ENCODE results near the gene PRELID2. TPM values are rescaled to one million over a fixed set of nuclear protein-coding genes. Genes with fewer than 3 reads are reported as not detected.

The PRELID2 gene
- total RNA-seq, 4 donors from 2014 or later: 1.1 to 6.7 (median 1.2) TPM; not detected in 1

GRCh38 chr5:145776886-145777285, 58.3 kb downstream of the PRELID2 start:
- no peaks in the 10 kb centered on the region for H3K9me3 ChIP-seq
- no peak for DNase-seq
- TF ChIP-seq POLR2A (IDR thresholded peaks at IDR 0.05): no peak
- no peak for TF ChIP-seq CTCF (IDR thresholded peaks at IDR 0.05 in 4 of 5, conservative IDR thresholded peaks at IDR 0.05 in 1 of 5)
- intact Hi-C loops (cut with DNase I; ENCODE audit: low total_unique reads): no loop called here
- no peaks in the 10 kb centered on the region for H3K4me1 ChIP-seq
- no peak overlapping the region for H3K4me3 ChIP-seq
- in situ Hi-C loops (cut with MboI; ENCODE audit: low sequenced_read_pairs in 4 of 4): no loop called here
- no peaks in the 10 kb centered on the region for H3K27me3 ChIP-seq
- ATAC-seq: no peak
- H3K27ac ChIP-seq: peak overlapping the region in 1 of 4 donors; percentile 14
- no peaks in the 10 kb centered on the region for H3K36me3 ChIP-seq

GRCh38 chr5:145775893-145776444, 59.2 kb downstream of the PRELID2 start:
- no peaks in the 10 kb centered on the region for H3K4me1 ChIP-seq
- peak in 1 of 2 donors; percentile 13 for DNase-seq
- intact Hi-C loops (cut with DNase I; ENCODE audit: low total_unique reads): no loop called here
- H3K27ac ChIP-seq: peak overlapping the region in 2 of 4 donors; percentile 14 to 18
- no peaks in the 10 kb centered on the region for H3K27me3 ChIP-seq
- no peaks in the 10 kb centered on the region for H3K36me3 ChIP-seq
- H3K4me3 ChIP-seq: no peak overlapping the region
- no peaks in the 10 kb centered on the region for H3K9me3 ChIP-seq
- TF ChIP-seq CTCF (IDR thresholded peaks at IDR 0.05 in 4 of 5, conservative IDR thresholded peaks at IDR 0.05 in 1 of 5): no peak
- no peak for TF ChIP-seq POLR2A (IDR thresholded peaks at IDR 0.05)
- in situ Hi-C loops (cut with MboI; ENCODE audit: low sequenced_read_pairs in 4 of 4): no loop called here
- ATAC-seq: peak; percentile 86 to 92

GRCh38 chr5:145775411-145775810, 59.7 kb downstream of the PRELID2 start:
- Histone ChIP-seq H3K27me3 (no peaks in the 10 kb centered on the region), H3K36me3 (no peaks in the 10 kb centered on the region), H3K27ac (peak overlapping the region in 1 of 4 donors; percentile 18), H3K4me1 (no peaks in the 10 kb centered on the region), H3K9me3 (no peaks in the 10 kb centered on the region), H3K4me3 (no peak overlapping the region)
- ATAC-seq: no peak
- no peak for DNase-seq
- in situ Hi-C loops (cut with MboI; ENCODE audit: low sequenced_read_pairs in 4 of 4): no loop called here
- no peak for TF ChIP-seq POLR2A (IDR thresholded peaks at IDR 0.05)
- TF ChIP-seq CTCF (IDR thresholded peaks at IDR 0.05 in 4 of 5, conservative IDR thresholded peaks at IDR 0.05 in 1 of 5): no peak
- intact Hi-C loops (cut with DNase I; ENCODE audit: low total_unique reads): no loop called here

GRCh38 chr5:145774442-145774841, 60.7 kb downstream of the PRELID2 start:
- Histone ChIP-seq H3K36me3 (no peaks in the 10 kb centered on the region), H3K9me3 (no peaks in the 10 kb centered on the region), H3K27me3 (no peaks in the 10 kb centered on the region), H3K4me3 (no peak overlapping the region), H3K27ac (no peak overlapping the region), H3K4me1 (no peaks in the 10 kb centered on the region)
- DNase-seq (no peak), ATAC-seq (no peak)
- in situ Hi-C loops (cut with MboI; ENCODE audit: low sequenced_read_pairs in 4 of 4) (no loop called here), intact Hi-C loops (cut with DNase I; ENCODE audit: low total_unique reads) (no loop called here)
- TF ChIP-seq POLR2A (IDR thresholded peaks at IDR 0.05) (no peak), CTCF (IDR thresholded peaks at IDR 0.05 in 4 of 5, conservative IDR thresholded peaks at IDR 0.05 in 1 of 5) (no peak)

GRCh38 chr5:145772466-145772865, 62.7 kb downstream of the PRELID2 start:
- no peaks in the 10 kb centered on the region for H3K36me3 ChIP-seq
- no peak overlapping the region for H3K4me3 ChIP-seq
- no peaks in the 10 kb centered on the region for H3K27me3 ChIP-seq
- no peak for TF ChIP-seq POLR2A (IDR thresholded peaks at IDR 0.05)
- no peak for TF ChIP-seq CTCF (IDR thresholded peaks at IDR 0.05 in 4 of 5, conservative IDR thresholded peaks at IDR 0.05 in 1 of 5)
- H3K9me3 ChIP-seq: no peaks in the 10 kb centered on the region
- DNase-seq (no peak), ATAC-seq (no peak)
- no peaks in the 10 kb centered on the region for H3K4me1 ChIP-seq
- H3K27ac ChIP-seq: no peak overlapping the region
- intact Hi-C loops (cut with DNase I; ENCODE audit: low total_unique reads) (no loop called here), in situ Hi-C loops (cut with MboI; ENCODE audit: low sequenced_read_pairs in 4 of 4) (no loop called here)
